Psoas muscle (tissue), 8 donors: Measurements from ENCODE around the gene GGA3. TPM values are rescaled to one million over a fixed set of nuclear protein-coding genes. Genes with fewer than 3 reads are reported as not detected.

Experiments used
- ATAC-seq, 4 donors: fragments of 200-7000 bp; cut with Tn5 transposase; one replicate each; pipeline ENCODE4 v1.9.1; 2020; ENCODE audit warnings: moderate library complexity in 3 of 4, mild to moderate bottlenecking in 2 of 4
- DNase-seq, 2 donors: peaks; one replicate each; pipeline ENCODE4 v3.0.0-alpha.2; 2020
- H3K27ac ChIP-seq: fragments of 200-600 bp; one replicate; pipeline ENCODE4 v1.8.0; 2022
- H3K27me3 ChIP-seq, 3 donors: fragments of 200-600 bp in 1 of 3; one replicate each; pipeline versions ENCODE4 v1.6.1 to v1.8.0; 2013 to 2022; ENCODE audit warnings: low read length in 2 of 3, mild to moderate bottlenecking in 2 of 3, moderate library complexity in 1 of 3; ENCODE audit not compliant: insufficient read depth in 3 of 3
- H3K36me3 ChIP-seq, 2 donors: fragments of 200-600 bp in 1 of 2; one replicate each; pipeline versions ENCODE4 v1.6.1 to v1.8.0; 2013 to 2022; ENCODE audit warnings: low read depth in 1 of 2, mild to moderate bottlenecking in 1 of 2, moderate library complexity in 1 of 2; ENCODE audit not compliant: insufficient read depth in 1 of 2
- H3K4me1 ChIP-seq: fragments of 200-600 bp; one replicate; pipeline ENCODE4 v1.8.0; 2022
- H3K4me3 ChIP-seq: fragments of 200-600 bp; one replicate; pipeline ENCODE4 v1.8.0; 2022; ENCODE audit warnings: mild to moderate bottlenecking
- H3K9me3 ChIP-seq: fragments of 200-600 bp; one replicate; pipeline ENCODE4 v1.8.0; 2022
- CTCF ChIP-seq: fragments of 200-600 bp; IDR thresholded peaks from one replicate; pipeline ENCODE4 v1.8.0; 2022; ENCODE audit warnings: antibody characterized with exemption
- WGBS, 3 donors: extraction: QIAGEN DNeasy Blood & Tissue Kit; methylation state at CpG; one replicate each; pipeline versions ENCODE4 v1.1.6 to v1.1.7; 2013; 5-methylcytosine and 5-hydroxymethylcytosine counted together
- intact Hi-C, 2 donors: fragments of 100-400 bp; cut with DNase I; formaldehyde crosslinking; loops; one replicate each; pipeline versions ENCODE4 v1.11.0 to v1.14.2; 2022
- long read RNA-seq, 2 donors: library from polyadenylated mRNA; unstranded; transcript quantifications; one replicate each; pipeline ENCODE4 v2.0.0, GENCODE V29; 2021
- polyA plus RNA-seq, 3 donors: library from polyadenylated mRNA; stranded (reverse); fragments of 200-250 nt; gene quantifications; one replicate each; pipeline ENCODE4 v1.2.3, GENCODE V29; 2013
- total RNA-seq, 4 donors: library from RNA; stranded (reverse); fragmentation: NEBNext Ultra II Directional in 2 of 4; extraction: Animal tissue kit (Norgen Biotek cat#: 25700) in 2 of 4; gene quantifications; one replicate each; pipeline versions ENCODE4 v1.2.1 to v1.2.4, GENCODE V29; 2021 to 2023
- donor health status: healthy with polysubstance abuse.
- donor health status: DM: no; HTN: no; CAD: no; lungs with moderate emphysema.
- donor health status: Bipolar disorder and iron deficiency.
- donor health status: healthy.
- donor health status: DM: yes; HTN: yes; CAD: no.
- donor health status: DM: no; HTN: no; CAD: no.
- donor health status: DM: no; HTN: no; CAD: no.
- donor health status: DM: yes; HTN: yes; CAD: no.

The GGA3 gene
- total RNA-seq, result 10 to 100 TPM; 21.3 to 40.6 (median 30.2) TPM
- polyA plus RNA-seq, result 10 to 100 TPM; 13.8 to 37.4 (median 27.3) TPM
- long read RNA-seq, donor 1, full-length matches to known transcripts, result 3 of 19 reads
- long read RNA-seq, donor 1, partial matches to known transcripts, result 7 of 19 reads
- long read RNA-seq, donor 1, other reads (novel, unspliced or antisense), result 9 of 19 reads
- long read RNA-seq, donor 2, full-length matches to known transcripts, result 18 of 58 reads
- long read RNA-seq, donor 2, partial matches to known transcripts, result 24 of 58 reads
- long read RNA-seq, donor 2, other reads (novel, unspliced or antisense), result 16 of 58 reads

GRCh38 chr17:75261336-75262111, at the start of gene GGA3, which contains the start of gene MRPS7:
Gene GGA3 (minus strand): TSS chr17:75261606. CDS start chr17:75261587, 19 bp downstream.
Gene MRPS7 (plus strand): TSS chr17:75261879. CDS start chr17:75261901, 22 bp downstream.
- ATAC-seq (peak; percentile 97 to 99 (median 98)), DNase-seq (peak; percentile 97 to 98)
- H3K9me3 ChIP-seq, result no peaks in the 10 kb centered on the region
- no peak for TF ChIP-seq CTCF
- no peaks in the 10 kb centered on the region for H3K27me3 ChIP-seq
- peak within 1 kb of the TSS; percentile 96 for H3K27ac ChIP-seq
- intact Hi-C loops, result no loop called here
- WGBS, 3 donors, result 0% methylated on average over 62 to 69 of the region's 69 CpGs
- peaks cover 3 to 40% of the 10 kb centered on the region in 2 donors for H3K36me3 ChIP-seq
- peaks cover 30% of the 10 kb centered on the region for H3K4me1 ChIP-seq
- H3K4me3 ChIP-seq, result peak within 1 kb of the TSS; percentile 98

GRCh38 chr17:75308732-75309629, 47.6 kb upstream of the GGA3 start:
- ATAC-seq, result peak in 3 of 4 donors; percentile 19 to 22 (median 19)
- no peaks in the 10 kb centered on the region for H3K4me1 ChIP-seq
- H3K9me3 ChIP-seq, result no peaks in the 10 kb centered on the region
- H3K4me3 ChIP-seq, result no peak overlapping the region
- H3K27me3 ChIP-seq, result no peaks in the 10 kb centered on the region
- no peak for DNase-seq
- intact Hi-C loops, result no loop called here
- no peak for TF ChIP-seq CTCF
- H3K36me3 ChIP-seq, result no peaks in the 10 kb centered on the region
- no peak overlapping the region for H3K27ac ChIP-seq
- WGBS, 3 donors, result 71 to 77% (median 76%) methylated on average over 20 of the region's 20 CpGs

- H3K9me3 ChIP-seq, result no peaks in the 10 kb centered on the region
- ATAC-seq (no peak), DNase-seq (no peak)
- no peak for TF ChIP-seq CTCF
- no peak overlapping the region for H3K4me3 ChIP-seq
- no peak overlapping the region for H3K27ac ChIP-seq
- intact Hi-C loops, result no loop called here
- no peaks in the 10 kb centered on the region for H3K4me1 ChIP-seq
- no peaks in the 10 kb centered on the region for H3K27me3 ChIP-seq
- WGBS, 3 donors, result 55 to 66% (median 59%) methylated on average over 13 of the region's 13 CpGs
- no peaks in the 10 kb centered on the region for H3K36me3 ChIP-seq
Observed at GRCh38 chr17:75307957-75308731, 46.7 kb upstream of the GGA3 start.

GRCh38 chr17:75301502-75302206, 40.2 kb upstream of the GGA3 start:
- Histone ChIP-seq H3K27ac (no peak overlapping the region), H3K9me3 (no peaks in the 10 kb centered on the region), H3K36me3 (no peaks in the 10 kb centered on the region), H3K4me3 (no peak overlapping the region), H3K4me1 (no peaks in the 10 kb centered on the region), H3K27me3 (no peaks in the 10 kb centered on the region)
- WGBS, 3 donors, result 82 to 86% (median 83%) methylated on average over 17 of the region's 17 CpGs
- intact Hi-C loops, result no loop called here
- TF ChIP-seq CTCF, result no peak
- ATAC-seq, result no peak
- no peak for DNase-seq
